Measurements from ENCODE around the gene TUFT1. TPM values are rescaled to one million over a fixed set of nuclear protein-coding genes. Genes with fewer than 3 reads are reported as not detected.
"Not testable (repeated sequence)": the region's sequence is repeated elsewhere in the genome, so short reads cannot be mapped to it uniquely, and the experiment has no call there.

Gene TUFT1
- total RNA-seq, 1 donor from 2014 or later, result 16.0 TPM

DNA sequence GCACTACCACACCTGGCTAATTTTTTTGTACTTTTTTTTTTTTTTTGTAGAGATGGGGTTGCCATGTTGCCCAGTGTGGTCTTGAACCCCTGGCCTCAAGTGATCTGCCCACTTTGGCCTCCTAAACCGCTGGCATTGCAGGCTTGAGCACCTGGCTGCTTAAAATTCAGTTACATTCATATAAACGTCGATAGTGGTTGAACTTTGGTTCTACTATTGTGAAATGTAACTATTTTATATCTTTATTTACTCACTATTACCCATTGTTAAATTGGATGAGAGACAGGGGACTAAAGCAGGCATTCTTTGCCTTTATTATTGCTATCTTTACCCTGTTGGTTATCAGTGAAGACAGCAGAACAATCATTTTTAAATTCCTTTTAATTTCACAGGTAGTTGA, 77.9 kb downstream of the TUFT1 start:
- TF ChIP-seq POLR2A (IDR thresholded peaks at IDR 0.05), result no peak
- no peak for TF ChIP-seq POLR2AphosphoS5 (IDR thresholded peaks at IDR 0.05; ENCODE audit: insufficient read depth in 1 of 2, low read depth in 1 of 2)
- TF ChIP-seq, protein P1, sequence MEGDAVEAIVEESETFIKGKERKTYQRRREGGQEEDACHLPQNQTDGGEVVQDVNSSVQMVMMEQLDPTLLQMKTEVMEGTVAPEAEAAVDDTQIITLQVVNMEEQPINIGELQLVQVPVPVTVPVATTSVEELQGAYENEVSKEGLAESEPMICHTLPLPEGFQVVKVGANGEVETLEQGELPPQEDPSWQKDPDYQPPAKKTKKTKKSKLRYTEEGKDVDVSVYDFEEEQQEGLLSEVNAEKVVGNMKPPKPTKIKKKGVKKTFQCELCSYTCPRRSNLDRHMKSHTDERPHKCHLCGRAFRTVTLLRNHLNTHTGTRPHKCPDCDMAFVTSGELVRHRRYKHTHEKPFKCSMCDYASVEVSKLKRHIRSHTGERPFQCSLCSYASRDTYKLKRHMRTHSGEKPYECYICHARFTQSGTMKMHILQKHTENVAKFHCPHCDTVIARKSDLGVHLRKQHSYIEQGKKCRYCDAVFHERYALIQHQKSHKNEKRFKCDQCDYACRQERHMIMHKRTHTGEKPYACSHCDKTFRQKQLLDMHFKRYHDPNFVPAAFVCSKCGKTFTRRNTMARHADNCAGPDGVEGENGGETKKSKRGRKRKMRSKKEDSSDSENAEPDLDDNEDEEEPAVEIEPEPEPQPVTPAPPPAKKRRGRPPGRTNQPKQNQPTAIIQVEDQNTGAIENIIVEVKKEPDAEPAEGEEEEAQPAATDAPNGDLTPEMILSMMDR (IDR thresholded peaks at IDR 0.05), result no peak
- Histone ChIP-seq H3K4me1 (peaks cover 79% of the 10 kb centered on the region), H3K4me3 (no peak overlapping the region), H3K27me3 (no peaks in the 10 kb centered on the region), H3K27ac (no peak overlapping the region), H3K9me3 (no peaks in the 10 kb centered on the region), H3K36me3 (no peaks in the 10 kb centered on the region)
- no peak for DNase-seq (ENCODE audit: extremely low spot score in 2 of 2)
- intact Hi-C loops (cut with DNase I), result no loop called here

DNA sequence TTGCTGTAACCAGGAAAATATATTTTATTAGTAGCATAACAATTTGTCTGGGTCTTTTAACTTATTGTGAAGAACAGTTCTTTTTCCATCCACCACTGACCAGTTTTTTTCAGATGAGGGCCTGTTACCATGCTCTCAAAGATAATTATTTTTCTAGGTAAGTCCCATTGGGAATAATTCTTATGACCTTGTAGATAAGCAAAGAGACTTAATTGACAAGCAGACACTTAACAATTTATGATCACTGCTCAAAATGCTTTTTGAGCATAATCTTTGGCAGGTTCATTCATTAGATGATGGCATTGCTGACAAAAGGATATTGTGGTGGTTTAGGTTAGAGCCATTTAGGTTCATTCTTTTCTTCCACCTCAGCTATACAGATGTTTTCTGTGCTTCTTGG, 78.4 kb downstream of the TUFT1 start:
- Histone ChIP-seq H3K27ac (peak overlapping the region; percentile 70), H3K9me3 (no peaks in the 10 kb centered on the region), H3K27me3 (no peaks in the 10 kb centered on the region), H3K36me3 (no peaks in the 10 kb centered on the region), H3K4me1 (peaks cover 74% of the 10 kb centered on the region), H3K4me3 (no peak overlapping the region)
- DNase-seq (ENCODE audit: extremely low spot score in 2 of 2), result no peak
- no peak for TF ChIP-seq POLR2A (IDR thresholded peaks at IDR 0.05)
- no peak for TF ChIP-seq POLR2AphosphoS5 (IDR thresholded peaks at IDR 0.05; ENCODE audit: insufficient read depth in 1 of 2, low read depth in 1 of 2)
- TF ChIP-seq, protein P1 (IDR thresholded peaks at IDR 0.05), result no peak
- intact Hi-C loops (cut with DNase I), result no loop called here

DNA sequence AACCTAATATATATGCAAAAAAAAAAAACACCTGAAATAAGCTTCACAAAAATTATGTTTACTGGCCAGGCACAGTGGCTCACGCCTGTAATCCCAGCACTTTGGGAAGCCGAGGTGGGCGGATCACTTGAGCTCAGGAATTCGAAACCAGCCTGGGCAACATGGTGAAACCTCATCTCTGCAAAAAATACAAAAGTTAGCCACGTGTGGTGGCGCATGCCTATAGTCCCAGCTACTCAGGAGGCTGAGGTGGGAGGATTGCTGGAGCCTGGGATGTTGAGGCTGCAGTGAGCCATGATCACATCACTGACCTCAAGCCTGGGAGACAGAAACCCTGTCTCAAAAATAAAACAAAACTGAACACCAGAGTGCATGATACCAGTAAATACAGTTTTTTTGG, 78.9 kb downstream of the TUFT1 start:
- H3K27me3 ChIP-seq; intact Hi-C loops (cut with DNase I); H3K4me3 ChIP-seq; DNase-seq (ENCODE audit: extremely low spot score in 2 of 2); H3K9me3 ChIP-seq; H3K36me3 ChIP-seq: not testable (repeated sequence)
- H3K4me1 ChIP-seq, result peaks cover 69% of the 10 kb centered on the region
- peak overlapping the region; percentile 70 for H3K27ac ChIP-seq

DNA sequence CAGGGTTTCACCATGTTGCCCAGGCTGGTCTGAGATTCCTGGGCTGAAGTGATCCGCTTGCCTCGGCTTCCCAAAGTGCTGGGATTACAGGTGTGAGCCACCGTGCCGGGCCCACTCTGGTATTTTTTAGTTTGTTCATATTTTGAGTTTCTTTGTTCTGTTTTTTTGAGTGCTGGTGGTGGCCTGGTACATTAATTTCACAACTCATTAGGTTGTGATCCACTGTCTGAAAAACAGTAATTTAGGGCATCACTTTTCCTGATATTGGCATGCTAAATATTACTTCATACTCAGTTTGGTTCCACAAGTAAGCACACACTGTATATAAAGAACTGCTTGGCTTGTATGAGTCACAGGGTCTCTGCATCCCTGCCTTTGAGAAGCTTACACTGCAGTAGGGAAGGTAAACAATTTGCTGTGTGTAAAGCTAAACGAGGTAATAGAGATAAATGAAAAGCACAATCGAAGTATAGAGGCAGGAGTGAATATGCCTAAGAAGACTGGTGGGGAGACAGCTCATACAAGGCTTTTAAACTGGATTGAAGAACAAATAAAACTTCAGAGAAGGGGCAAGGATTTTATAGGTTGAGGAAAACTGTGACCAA, 79.5 kb downstream of the TUFT1 start:
- Histone ChIP-seq H3K4me3 (no peak overlapping the region), H3K27me3 (no peaks in the 10 kb centered on the region), H3K27ac (peak overlapping the region; percentile 70), H3K4me1 (peaks cover 67% of the 10 kb centered on the region), H3K36me3 (no peaks in the 10 kb centered on the region), H3K9me3 (no peaks in the 10 kb centered on the region)
- no peak for TF ChIP-seq POLR2AphosphoS5 (IDR thresholded peaks at IDR 0.05; ENCODE audit: insufficient read depth in 1 of 2, low read depth in 1 of 2)
- no peak for TF ChIP-seq POLR2A (IDR thresholded peaks at IDR 0.05)
- TF ChIP-seq, protein P1 (IDR thresholded peaks at IDR 0.05), result no peak
- intact Hi-C loops (cut with DNase I), result no loop called here
- DNase-seq (ENCODE audit: extremely low spot score in 2 of 2), result no peak

DNA sequence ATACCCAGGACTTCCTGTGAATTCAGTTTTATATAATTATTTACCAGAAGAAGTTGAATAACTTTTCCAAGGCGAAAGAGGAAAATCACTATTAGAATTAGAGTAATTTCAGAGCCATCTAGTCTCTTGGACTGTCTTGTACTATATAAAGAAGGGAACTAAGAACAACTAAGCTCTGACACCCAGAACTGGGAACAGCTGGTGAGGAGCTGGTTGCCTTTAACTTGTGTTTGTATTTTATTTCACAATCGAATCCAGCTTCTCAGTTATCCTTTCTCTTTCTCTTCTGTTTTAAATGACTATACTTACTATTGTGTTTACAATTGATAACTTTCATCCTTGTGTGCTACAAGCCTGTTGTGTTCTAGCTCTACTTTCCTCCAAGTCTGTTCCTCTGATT, 80.2 kb downstream of the TUFT1 start:
- H3K4me3 ChIP-seq, result no peak overlapping the region

More for the DNA sequence above, 80.2 kb downstream of the TUFT1 start:
- Histone ChIP-seq H3K4me1 (peaks cover 64% of the 10 kb centered on the region), H3K27ac (peak overlapping the region; percentile 70), H3K36me3 (no peaks in the 10 kb centered on the region), H3K9me3 (no peaks in the 10 kb centered on the region), H3K27me3 (no peaks in the 10 kb centered on the region)
- DNase-seq (ENCODE audit: extremely low spot score in 2 of 2), result no peak
- intact Hi-C loops (cut with DNase I), result no loop called here
- no peak for TF ChIP-seq POLR2AphosphoS5 (IDR thresholded peaks at IDR 0.05; ENCODE audit: insufficient read depth in 1 of 2, low read depth in 1 of 2)
- TF ChIP-seq, protein P1 (IDR thresholded peaks at IDR 0.05), result no peak
- TF ChIP-seq POLR2A (IDR thresholded peaks at IDR 0.05), result no peak

All from vagina (tissue), 2 donors.